HL-60/S4 (cell line): ENCODE data around the gene CCDC90B.
"Not testable (repeated sequence)": the region's sequence is repeated elsewhere in the genome, so short reads cannot be mapped to it uniquely, and the experiment has no call there.

Experiments
- in situ Hi-C: fragments of 300-500 bp; cut with MboI; formaldehyde crosslinking; loops from 2 replicates; pipeline ENCODE4 v1.14.3; 2022; ENCODE audit warnings: low sequenced_read_pairs

Gene CCDC90B

GRCh38 chr11:83292709-83293456 is 6.7 kb upstream of the CCDC90B start:
- in situ Hi-C loops, result no loop called here

GRCh38 chr11:83287631-83288030 is 1.5 kb upstream of the CCDC90B start:
- in situ Hi-C loops, result no loop called here

DNA sequence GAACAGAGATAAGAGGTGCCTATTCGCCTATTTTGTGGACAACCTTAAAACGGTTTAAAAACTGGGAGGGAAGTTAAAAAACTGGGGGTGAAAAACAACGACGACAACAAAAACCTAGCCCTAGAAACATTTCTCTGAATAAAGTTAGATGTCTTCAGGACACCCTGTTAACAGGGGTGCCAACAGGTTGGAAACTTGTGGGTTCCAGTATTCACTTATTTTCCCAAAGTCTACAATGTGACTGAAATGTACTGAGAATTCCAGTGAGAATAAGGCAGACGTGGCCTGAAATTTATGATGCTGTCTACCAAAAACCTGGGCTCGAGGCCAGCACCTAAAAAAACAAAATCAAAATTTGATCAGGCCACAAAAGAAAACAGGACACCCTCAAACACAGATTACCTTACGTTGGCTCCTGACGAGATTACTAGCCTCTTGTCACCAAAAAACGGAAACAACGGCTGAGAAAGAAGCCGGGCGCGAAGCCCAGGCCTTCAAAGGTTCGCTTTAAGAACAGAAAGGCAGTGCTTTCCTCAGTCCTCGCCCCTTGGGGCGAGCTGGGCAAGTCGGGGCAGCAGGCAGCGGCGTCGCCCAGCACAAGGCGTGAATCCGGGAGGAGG is 906 bp downstream of the CCDC90B start:
- in situ Hi-C loops, result no loop called here

GRCh38 chr11:83284501-83285150 is 1.5 kb downstream of the CCDC90B start:
- in situ Hi-C loops, result no loop called here

GRCh38 chr11:83282084-83282716 is 4.0 kb downstream of the CCDC90B start:
- in situ Hi-C loops, result no loop called here

GRCh38 chr11:83280256-83280655 is 5.9 kb downstream of the CCDC90B start:
- in situ Hi-C loops, result no loop called here

- in situ Hi-C loops, result no loop called here
Observed at GRCh38 chr11:83278351-83278750, 7.8 kb downstream of the CCDC90B start.

DNA sequence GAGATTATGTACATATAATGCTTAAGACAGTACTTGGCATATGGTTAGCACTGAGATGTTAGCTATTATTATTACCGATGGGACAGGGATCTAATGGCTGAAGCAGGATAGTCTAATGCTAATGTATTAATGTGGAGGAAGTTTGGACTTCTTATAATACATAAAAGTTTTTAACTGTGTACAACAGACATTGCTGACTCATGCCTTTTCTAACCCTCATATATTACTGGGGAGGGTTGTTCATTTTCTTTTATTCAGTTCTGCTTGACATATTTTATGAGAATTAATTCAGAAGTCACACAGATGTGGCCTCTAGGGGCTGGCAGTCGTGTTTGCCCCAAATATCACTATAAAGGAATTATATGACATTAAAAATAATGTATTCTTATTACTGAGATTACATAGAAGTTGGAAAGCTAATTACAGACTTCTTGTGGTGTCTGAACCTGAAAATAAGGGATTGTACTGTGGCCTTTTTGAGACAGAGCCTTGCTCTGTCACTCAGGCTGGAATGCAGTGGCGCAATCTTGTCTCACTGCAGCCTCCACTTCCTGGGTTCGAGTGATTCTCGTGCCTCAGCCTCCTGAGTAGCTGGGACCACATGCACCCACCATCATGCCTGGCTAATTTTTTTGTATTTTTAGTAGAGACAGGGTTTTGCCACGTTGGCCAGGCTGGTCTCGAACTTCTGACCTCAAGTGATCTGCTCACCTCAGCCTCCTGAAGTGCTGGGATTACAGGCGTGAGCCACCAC is 10.1 kb downstream of the CCDC90B start:
- in situ Hi-C loops, result no loop called here

DNA sequence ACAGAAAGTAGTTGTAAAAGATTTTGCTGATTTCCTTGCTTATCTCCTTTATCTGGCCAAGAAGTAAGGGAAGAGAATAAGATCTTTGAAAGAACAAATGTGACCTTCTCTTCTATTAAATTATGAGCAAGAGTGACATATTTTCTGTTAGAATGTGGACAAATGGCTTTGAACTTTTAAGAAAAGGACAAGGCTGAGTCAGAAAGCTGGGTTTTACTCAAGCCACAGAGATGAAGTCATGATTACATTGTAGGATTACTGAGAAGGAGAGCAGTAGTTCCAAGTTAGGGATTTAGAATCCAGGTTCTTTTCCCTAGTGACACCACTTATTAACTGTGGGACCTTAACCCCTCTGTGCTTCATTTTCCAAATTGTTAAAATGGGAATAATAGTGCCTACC is 13.5 kb downstream of the CCDC90B start:
- in situ Hi-C loops, result no loop called here

DNA sequence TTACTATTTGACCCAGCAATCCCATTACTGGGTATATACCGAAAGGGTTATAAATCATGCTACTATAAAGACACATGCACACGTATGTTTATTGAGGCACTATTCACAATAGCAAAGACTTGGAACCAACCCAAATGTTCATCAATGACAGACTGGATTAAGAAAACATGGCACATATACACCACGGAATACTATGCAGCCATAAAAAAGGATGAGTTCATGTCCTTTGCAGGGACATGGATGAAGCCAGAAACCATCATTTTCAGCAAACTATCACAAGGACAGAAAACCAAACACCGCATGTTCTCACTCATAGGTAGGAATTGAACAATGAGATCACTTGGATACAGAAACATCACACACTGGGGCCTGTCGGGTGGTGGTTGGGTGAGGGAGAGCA is 14.4 kb downstream of the CCDC90B start:
- in situ Hi-C loops, result not testable (repeated sequence)

DNA sequence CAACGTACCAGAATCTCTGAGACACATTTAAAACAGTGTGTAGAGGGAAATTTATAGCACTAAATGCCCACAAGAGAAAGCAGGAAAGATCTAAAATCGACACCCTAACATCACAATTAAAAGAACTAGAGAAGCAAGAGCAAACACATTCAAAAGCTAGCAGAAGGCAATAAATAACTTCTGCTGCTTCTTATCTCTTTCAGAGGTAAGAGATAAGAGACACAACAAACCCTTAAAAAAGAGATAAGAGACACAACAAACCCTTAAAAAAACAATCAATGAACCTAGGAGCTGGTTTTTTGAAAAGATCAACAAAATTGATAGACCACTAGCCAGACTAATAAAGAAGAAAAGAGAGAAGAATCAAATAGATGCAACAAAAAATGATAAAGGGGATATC is 17.1 kb downstream of the CCDC90B start:
- in situ Hi-C loops, result not testable (repeated sequence)

DNA sequence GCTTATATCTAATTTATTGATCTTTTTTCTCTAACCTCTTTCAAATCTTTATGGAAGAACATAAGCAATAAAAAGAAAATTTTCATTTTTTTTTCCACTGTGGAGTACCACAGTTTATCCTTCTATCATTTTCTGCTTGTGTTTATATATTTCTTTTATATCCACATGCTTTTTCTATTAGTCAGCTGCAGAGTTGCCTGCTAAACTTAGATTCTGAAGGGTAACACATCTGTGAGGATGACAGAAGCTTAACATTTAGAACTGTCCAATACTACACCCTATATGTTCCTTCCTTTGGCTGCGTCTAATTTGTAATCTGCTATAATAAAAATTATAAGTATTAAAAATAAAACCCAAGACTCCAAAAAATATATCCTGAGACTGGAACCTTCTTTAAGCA is 20.8 kb downstream of the CCDC90B start:
- in situ Hi-C loops, result no loop called here

- in situ Hi-C loops, result no loop called here
Observed at GRCh38 chr11:83259559-83259958, 26.6 kb downstream of the CCDC90B start.

- in situ Hi-C loops, result no loop called here
Observed at GRCh38 chr11:83257761-83258168, 28.4 kb downstream of the CCDC90B start.

GRCh38 chr11:83256602-83257340 is 29.4 kb downstream of the CCDC90B start:
- in situ Hi-C loops, result no loop called here

DNA sequence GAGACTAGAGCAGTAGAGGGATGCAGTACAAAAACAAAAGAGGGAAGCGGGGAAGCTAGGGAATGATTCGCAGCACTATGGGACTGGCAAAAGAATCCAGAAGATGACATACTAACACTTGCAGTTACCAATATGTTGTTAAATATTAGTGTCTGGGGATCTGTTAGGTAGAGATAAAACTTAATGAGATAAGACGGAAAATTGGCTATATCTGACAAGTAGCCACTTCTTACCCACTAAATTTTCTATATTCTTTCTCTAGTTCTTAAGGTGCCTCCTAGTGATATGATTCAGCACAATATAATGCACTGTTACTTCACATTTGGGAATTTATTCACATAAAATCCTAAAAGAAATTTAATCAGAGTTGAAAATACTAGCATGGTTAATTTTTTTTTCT is 30.8 kb downstream of the CCDC90B start:
- in situ Hi-C loops, result no loop called here

- in situ Hi-C loops, result no loop called here
Observed at GRCh38 chr11:83252941-83253340, 33.2 kb downstream of the CCDC90B start.

DNA sequence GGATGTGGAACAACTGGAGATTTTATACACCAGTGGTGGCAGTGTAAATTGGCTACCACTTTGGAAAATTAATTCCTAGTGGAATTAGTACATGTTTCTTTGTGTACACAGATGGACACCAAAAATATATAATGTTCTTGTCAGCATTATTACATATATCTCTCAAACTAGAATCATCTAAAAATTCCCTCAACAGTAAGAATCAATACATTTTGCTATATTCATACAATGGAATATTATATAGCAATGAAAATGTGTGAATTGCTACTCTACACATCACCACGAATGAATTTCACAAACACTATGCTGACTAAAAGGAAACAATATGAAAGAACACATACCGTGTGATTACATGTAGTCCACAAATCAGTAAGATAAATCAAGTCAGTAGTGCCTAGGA is 33.9 kb downstream of the CCDC90B start:
- in situ Hi-C loops, result no loop called here

GRCh38 chr11:83249972-83250593 is 36.1 kb downstream of the CCDC90B start:
- in situ Hi-C loops, result no loop called here

DNA sequence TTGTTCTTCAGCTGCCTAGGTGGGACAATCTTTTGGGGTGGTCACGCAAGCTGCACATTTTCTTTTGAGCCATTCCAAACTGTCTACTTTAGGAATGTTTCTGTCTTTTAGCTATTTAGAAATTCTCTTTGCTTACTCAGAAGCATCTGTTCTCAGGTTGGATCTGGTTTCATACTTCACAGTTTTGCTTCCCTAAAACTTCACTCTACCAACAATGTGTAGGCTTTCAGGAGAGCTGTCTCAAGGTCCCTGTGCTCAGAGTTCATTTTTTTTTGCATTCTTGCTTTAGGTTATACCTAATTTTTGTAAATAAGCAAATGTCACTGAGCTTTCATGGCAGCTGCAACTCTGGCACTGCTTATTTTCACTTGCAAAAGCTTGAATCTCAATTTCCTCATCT is 36.7 kb downstream of the CCDC90B start:
- in situ Hi-C loops, result no loop called here
